OCI-LY1 (cell line): Measurements from ENCODE around the gene MTREX.

ENCODE experiments used
- CTCF ChIP-seq: fragments of 200-600 bp; sonication (generic), shearing (Covaris generic); IDR thresholded peaks from 2 replicates; pipeline ENCODE4 v1.5.1; 2017; ENCODE audit warnings: mild to moderate bottlenecking, antibody characterized with exemption, low read length, moderate library complexity, mixed read lengths
- EZH2 ChIP-seq: fragments of 200-600 bp; sonication (generic), shearing (Covaris generic); IDR thresholded peaks from 2 replicates; pipeline ENCODE4 v1.8.0; 2017; ENCODE audit warnings: borderline replicate concordance, mixed run types, mild to moderate bottlenecking, antibody characterized with exemption, low read length, moderate library complexity, mixed read lengths

- no peak for TF ChIP-seq CTCF
- no peak for TF ChIP-seq EZH2
Measured at GRCh38 chr5:55327281-55327680, 19.5 kb downstream of the MTREX start.
